VCaP (cell line): ENCODE measurements around the gene CNOT6.
A peak's percentile ranks its signal among the peaks of the same experiment; 100 is the strongest.
"Not testable (repeated sequence)": the region's sequence is repeated elsewhere in the genome, so short reads cannot be mapped to it uniquely, and the experiment has no call there.

ENCODE experiments used
- H3K27ac ChIP-seq: fragments of 450-650 bp; 2 replicates; pipeline ENCODE4 v1.5.1; 2017
- CTCF ChIP-seq: fragments of 450-650 bp; conservative IDR thresholded peaks from 2 replicates; pipeline ENCODE4 v1.5.1; 2017; ENCODE audit warnings: mild to moderate bottlenecking, moderate library complexity

Gene CNOT6

DNA sequence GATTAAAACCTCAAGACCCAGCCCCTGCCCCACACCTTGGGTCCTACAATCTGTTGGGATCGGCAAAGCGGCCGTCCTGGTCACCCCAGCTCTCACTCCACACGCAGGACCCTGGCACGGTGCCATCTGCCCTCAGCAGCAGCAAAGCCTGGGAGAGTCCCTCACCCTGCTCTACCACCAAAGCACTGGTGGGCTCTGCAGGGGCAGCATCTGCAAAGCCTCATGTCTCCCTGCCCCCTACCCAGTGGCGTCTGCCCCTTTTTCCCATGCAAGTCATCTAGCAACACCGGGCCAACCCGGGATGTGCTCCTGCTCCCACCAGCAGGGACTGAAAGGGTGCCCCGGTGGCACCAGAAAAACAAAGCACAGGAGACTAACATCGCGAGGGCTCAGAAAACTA, 19.6 kb upstream of the CNOT6 start:
- TF ChIP-seq CTCF = no peak
- no peak overlapping the region for H3K27ac ChIP-seq

GRCh38 chr5:180475969-180476524, 18.1 kb upstream of the CNOT6 start:
- H3K27ac ChIP-seq = not testable (repeated sequence)

DNA sequence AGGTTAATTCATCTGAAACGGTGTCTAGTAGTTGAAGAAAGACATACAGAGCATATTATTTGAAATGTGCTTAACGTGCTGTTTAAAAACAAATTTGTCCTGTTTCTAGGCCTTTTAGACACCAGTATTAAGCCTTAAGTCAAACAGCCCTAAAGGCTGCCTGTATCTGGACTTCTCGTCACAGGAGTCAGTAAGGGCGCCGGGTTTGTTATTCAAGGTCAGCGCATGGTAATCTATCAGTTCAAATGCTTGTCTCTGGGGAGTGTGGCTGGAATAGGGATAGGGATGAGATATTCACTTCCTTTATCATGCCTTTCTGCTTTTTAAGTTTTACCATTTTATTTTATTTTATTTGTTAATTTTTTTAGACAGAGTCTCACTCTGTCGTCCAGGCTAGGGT, 9.4 kb upstream of the CNOT6 start:
- peak; percentile 21; the same call in 1 of the 2 replicates for TF ChIP-seq CTCF
- H3K27ac ChIP-seq = no peak overlapping the region

GRCh38 chr5:180486636-180487149, 7.5 kb upstream of the CNOT6 start:
- TF ChIP-seq CTCF = no peak
- no peak overlapping the region for H3K27ac ChIP-seq

- TF ChIP-seq CTCF = no peak
- no peak overlapping the region for H3K27ac ChIP-seq
These were observed 6.6 kb upstream of the CNOT6 start for GRCh38 chr5:180487556-180487955.

DNA sequence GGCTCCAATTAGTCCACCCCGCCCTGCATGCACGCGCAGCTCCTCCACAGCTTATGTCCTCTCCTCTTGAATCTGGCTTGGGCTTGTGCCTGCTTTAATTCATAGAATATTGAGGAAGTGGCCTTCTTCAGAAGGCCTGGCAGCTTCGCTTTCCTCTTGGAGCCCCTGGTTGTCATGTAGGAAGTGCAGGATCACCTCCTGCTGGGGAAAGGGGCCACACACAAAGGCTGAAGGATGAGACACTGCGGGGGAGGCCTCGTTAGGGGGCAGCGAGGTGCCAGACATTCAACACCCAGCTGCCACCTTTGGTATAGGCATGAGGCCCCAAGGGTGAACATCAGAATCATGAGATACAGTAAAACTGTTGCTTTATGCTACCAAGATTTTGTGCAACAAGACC, 2.7 kb upstream of the CNOT6 start:
- no peak for TF ChIP-seq CTCF
- H3K27ac ChIP-seq = no peak overlapping the region

- no peak for TF ChIP-seq CTCF
- H3K27ac ChIP-seq = no peak overlapping the region
These were observed 1.8 kb upstream of the CNOT6 start for GRCh38 chr5:180492226-180492903.

- peak; percentile 36; the same call in 1 of the 2 replicates for TF ChIP-seq CTCF
- peak overlapping the region; percentile 99 for H3K27ac ChIP-seq
These were observed 467 bp downstream of the CNOT6 start for GRCh38 chr5:180494510-180495181.
